UCSD-AML1 (cell line): ENCODE results near the gene HNRNPH3.
"Not testable (repeated sequence)": the region's sequence is repeated elsewhere in the genome, so short reads cannot be mapped to it uniquely, and the experiment has no call there.

Source experiments
- DNase-seq: peaks from one replicate; lab custom pipeline; 2025; ENCODE audit not compliant: unreplicated experiment; lab: John Stamatoyannopoulos, UW

Gene HNRNPH3

GRCh38 chr10:68331455-68332258 is at the start of gene HNRNPH3:
Gene HNRNPH3, plus strand, starts transcription at chr10:68332064. Its CDS starts 5,158 bp downstream, at chr10:68337222.
- peak; percentile 98 for DNase-seq

DNA sequence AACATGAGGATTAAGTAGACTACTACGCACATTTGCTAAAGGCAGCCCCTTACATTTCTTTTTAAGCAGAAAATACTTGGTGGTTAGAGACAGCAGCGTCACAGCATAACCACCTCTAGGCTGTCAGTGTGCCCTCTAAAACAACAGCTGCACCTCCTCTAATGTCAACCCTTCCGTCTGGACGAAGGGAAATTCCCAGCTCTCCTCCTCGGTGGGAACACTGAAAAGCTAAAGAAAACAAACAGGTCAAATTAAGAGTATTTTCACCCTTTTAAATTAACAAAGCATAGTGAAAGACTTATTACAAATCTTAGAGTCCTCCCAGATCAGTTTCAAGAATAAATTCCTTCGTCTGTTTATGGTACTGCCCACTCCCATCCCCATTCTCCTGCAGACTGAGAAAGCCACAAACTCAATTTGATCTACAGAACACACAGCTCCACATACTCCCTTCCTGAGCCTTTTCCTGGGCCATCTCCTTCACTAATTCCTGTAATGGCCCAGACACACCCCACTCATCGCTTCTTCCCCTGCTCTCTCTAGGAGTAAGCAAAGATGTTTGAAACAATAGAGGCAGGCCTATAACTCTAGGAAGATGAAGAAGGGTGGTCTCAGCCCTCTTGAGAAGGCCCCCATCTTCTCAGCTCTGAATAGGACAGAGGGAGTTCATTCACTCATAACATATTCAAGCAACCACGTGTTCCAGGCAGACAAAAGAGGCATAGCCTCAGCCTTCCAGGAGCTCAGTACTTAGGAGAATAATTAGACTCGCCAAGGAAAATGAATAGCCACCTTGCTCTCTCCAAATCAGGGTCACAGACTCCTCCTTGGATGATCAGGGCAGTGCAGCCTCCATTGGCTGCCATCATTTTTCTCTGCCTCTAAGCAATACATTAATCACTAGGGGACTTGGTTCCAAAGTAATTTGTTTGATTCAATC is 47.5 kb upstream of the HNRNPH3 start:
- DNase-seq = no peak

- no peak for DNase-seq
Measured at GRCh38 chr10:68288717-68289116, 43.1 kb upstream of the HNRNPH3 start.

DNA sequence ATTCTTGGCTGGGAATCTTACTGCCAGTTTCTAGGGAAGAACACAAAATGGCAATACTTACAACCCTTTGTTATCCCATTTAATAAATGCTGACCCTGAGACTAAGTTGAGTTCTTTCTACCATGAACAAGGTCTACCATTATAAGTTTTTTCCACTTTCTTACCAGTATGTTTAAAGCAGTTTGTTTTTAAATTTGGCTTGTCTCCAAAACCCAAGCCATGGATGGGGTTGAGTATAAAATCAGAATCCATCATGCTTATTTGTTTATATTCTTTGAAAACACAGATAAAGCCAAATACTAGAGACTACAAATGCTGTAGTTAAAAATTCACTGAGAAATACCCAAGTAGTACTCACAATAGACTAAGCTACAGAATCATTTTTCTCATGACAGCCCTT is 41.1 kb upstream of the HNRNPH3 start:
- DNase-seq = no peak

- no peak for DNase-seq
Measured at GRCh38 chr10:68296843-68297663, 34.8 kb upstream of the HNRNPH3 start.

- no peak for DNase-seq
Measured at GRCh38 chr10:68301301-68301700, 30.6 kb upstream of the HNRNPH3 start.

GRCh38 chr10:68301790-68302502 is 29.9 kb upstream of the HNRNPH3 start:
- DNase-seq = no peak

DNA sequence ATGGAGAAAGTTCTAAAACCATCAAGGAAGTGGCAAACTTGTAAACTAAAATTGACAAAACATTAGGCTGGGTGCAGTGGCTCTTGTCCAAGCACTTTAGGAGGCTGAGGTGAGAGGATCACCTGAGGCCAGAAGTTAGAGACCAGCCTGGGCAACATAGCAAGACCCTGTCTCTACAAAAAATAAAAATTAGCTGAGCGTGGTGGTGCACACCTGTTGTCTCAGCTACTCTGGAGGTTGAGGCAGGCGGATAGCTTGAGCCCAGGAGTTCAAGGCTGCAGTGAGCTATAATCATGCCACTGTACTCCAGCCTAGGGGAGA is 29.4 kb upstream of the HNRNPH3 start:
- DNase-seq = no peak

GRCh38 chr10:68302871-68303270 is 29.0 kb upstream of the HNRNPH3 start:
- DNase-seq = no peak

DNA sequence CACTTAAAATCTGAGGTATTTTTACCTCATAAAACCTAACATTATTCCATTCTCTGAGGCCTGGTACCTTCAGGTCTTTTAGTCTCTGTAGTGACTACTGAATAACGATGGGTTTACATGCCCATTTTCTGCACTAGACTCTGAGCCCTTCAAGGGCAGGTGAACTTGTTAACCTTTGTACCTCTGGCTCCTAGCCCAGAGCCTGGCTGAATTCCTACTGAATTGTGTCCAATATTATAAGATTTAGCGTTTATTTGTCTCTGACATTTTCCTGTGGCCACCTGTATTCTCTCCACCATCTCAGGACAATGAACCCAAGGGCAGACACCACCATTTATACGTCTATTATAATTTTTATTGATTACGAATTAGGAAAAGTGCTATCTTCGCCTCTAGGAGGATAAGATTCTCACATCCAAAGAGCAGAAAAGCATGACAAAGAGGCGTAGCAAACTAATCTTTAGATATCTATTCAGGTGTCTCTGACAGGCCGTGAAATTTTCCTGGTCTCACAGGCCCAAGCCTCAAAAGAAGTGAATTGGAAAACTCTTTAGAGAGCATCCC is 27.9 kb upstream of the HNRNPH3 start:
- no peak for DNase-seq

- no peak for DNase-seq
Measured at GRCh38 chr10:68305854-68306253, 26.0 kb upstream of the HNRNPH3 start.

DNA sequence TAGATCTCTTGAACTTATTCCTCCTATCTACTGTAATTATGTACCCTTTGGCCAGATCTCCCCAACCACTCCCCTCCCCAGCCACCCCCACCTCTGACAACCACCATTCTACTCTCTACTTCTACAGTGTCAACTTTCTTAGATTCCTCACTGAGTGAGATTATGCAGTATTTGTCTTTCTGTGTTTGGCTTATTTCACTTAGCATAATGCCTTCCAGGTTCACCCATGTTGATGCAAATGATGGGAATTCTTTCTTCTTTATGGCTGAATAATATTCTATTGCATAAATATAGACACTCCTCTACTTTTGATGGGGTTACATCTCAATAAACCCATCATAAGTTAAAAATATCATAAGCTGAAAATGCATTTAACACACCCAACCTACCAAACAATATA is 21.3 kb upstream of the HNRNPH3 start:
- no peak for DNase-seq

- DNase-seq = not testable (repeated sequence)
Measured at GRCh38 chr10:68314930-68315329, 16.9 kb upstream of the HNRNPH3 start.

- DNase-seq = no peak
Measured at GRCh38 chr10:68315582-68315981, 16.3 kb upstream of the HNRNPH3 start.

DNA sequence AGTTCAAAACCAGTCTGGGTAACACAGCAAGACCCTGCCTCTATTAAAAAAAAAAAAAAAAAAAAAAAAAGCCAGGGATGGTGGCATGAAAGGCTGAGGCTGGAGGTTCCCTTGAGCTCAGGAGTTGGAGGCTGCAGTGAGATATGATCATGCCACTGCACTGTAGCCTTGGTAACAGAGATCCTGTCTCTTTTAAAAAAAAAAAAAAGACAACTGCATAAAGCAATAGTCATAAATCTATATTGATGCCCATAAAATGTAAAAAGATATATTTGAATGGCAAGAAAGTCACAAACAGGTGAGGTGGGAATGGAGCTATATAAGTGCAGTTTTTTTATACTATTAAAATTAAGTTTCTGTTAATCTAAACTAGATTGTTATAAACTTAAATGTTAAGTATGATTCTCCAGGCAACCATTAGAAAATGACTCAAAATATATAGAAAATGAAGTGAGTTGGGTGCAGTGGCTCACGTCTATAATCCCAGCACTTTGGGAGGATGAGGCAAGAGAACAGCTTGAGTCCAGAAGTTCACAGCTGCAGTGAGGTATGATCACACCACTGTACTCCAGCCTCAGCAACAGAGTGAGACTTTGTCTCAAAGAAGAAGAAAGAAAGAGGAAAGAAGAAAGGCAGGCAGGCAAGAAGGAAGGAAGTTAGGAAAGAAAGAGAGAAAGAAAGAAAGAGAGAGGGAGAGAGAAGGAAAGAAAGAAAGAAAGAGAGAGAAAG is 13.4 kb upstream of the HNRNPH3 start:
- no peak for DNase-seq

DNA sequence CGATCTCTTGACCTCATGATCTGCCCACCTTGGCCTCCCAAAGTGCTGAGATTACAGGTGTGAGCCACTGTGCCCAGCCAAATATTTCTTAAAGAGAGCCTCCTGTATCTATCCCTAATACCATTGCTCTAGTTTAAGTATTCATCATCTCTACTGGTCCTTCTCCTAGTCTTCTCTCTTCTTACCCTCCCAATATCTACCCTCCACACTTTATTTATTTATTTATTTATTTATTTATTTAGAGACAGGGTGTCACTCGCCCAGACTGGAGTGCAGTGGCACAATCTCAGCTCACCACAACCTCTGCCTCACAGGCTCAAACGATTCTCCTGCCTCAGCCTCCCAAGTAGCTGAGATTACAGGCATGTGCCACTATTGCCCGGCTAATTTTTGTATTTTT is 7.5 kb upstream of the HNRNPH3 start:
- DNase-seq = not testable (repeated sequence)

DNA sequence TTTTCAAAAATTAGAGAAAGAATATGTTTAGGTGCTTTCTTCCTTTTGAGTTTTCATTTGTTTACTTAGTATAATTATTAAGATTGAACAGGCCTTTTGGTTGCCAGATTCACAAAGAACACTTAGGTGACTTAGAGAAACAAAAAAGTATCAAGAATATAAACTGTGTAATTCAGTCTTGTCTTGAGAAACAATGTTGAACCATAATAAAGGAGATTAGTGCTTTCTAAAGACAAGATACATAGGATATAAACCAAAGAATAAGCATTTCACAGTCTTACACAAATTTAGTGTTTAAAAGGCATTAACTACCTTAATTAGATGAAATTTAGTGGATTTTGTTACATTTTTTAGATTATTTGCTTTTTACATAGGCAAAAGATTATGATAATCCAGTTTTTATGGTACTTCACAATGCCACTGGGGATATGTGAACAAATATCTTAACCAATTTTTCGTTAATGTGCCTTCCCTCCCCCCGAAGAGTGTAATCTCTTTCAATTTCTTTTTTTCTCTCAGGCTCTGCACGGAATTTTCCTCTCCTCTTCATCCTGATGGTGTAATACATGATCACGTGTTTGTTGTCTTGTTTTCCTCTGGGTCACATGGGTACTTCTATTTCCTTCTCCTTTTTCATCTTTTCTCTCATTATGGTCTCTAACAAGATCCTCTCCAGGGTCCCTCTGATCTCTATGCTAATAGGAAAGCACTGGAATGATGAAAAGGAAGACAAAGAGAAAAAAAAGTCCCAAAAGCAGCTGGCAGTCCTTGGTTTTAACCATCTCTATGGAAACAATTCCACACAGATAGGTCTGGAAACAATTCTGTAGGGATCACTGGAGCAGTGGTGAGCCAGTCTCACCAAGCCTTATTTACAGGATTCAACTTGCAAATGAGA is 3.7 kb upstream of the HNRNPH3 start:
- DNase-seq = no peak

DNA sequence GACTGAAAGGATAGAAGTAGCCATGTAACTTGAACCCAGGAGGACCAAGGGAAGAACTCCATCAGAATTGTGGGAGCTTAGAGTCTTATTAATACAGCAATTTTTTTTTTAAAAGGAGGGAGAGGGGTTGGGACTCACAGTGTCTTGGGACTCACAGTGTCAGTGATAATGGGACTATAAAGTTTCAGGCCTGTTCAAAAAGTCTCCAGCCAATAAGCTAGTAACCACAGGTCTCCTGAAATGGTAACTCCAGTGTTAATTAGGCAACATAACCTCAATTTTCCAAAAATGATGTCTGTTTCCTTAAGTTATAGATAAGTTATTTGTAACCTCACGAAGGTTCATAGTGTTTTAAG is 2.4 kb upstream of the HNRNPH3 start:
- no peak for DNase-seq
